NB4 (cell line): Measurements from ENCODE around the gene METTL13.

Source experiments
- MYC ChIP-seq: IDR thresholded peaks from 2 replicates; pipeline ENCODE4 v1.6.1; 2011; ENCODE audit warnings: low read depth, low read length
- POLR2A ChIP-seq: IDR thresholded peaks from 2 replicates; pipeline ENCODE4 v1.6.1; 2011; ENCODE audit warnings: mild to moderate bottlenecking; ENCODE audit not compliant: insufficient read length; ENCODE audit errors: extremely low read depth
- TF ChIP-seq, protein P1 (sequence below): IDR thresholded peaks from one replicate; pipeline ENCODE4 v1.5.1; 2012; ENCODE audit warnings: low read depth, low read length

DNA sequence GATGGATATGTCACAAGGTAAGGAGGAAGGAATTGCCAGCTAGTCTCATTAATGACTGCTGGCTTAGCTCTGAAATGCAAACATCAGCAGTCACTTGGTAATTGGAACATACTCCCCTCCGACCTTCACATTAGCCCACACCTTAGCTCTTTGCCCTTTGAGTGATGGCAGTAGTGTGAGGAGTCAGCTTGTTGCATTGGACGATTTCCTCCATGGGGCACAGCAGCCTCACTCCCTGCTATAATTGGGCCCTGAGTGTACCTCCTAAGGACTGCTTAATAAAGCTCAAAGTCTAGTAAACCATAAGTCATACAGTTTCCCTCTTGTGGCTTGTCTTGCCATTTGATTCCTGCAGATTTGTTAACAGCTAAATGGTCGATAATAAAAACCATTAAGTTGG lies 19.4 kb downstream of the METTL13 start:
- TF ChIP-seq, protein P1, sequence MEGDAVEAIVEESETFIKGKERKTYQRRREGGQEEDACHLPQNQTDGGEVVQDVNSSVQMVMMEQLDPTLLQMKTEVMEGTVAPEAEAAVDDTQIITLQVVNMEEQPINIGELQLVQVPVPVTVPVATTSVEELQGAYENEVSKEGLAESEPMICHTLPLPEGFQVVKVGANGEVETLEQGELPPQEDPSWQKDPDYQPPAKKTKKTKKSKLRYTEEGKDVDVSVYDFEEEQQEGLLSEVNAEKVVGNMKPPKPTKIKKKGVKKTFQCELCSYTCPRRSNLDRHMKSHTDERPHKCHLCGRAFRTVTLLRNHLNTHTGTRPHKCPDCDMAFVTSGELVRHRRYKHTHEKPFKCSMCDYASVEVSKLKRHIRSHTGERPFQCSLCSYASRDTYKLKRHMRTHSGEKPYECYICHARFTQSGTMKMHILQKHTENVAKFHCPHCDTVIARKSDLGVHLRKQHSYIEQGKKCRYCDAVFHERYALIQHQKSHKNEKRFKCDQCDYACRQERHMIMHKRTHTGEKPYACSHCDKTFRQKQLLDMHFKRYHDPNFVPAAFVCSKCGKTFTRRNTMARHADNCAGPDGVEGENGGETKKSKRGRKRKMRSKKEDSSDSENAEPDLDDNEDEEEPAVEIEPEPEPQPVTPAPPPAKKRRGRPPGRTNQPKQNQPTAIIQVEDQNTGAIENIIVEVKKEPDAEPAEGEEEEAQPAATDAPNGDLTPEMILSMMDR = no peak
- no peak for TF ChIP-seq MYC
- no peak for TF ChIP-seq POLR2A
